Kidney epithelial cell (primary cell): ENCODE data around the gene CEL. TPM values are rescaled to one million over a fixed set of nuclear protein-coding genes. Genes with fewer than 3 reads are reported as not detected.

Source experiments
- DNase-seq: peaks from one replicate; pipeline ENCODE4 v3.0.0-alpha.2; 2010; ENCODE audit warnings: low read depth
- H3K27me3 ChIP-seq: 2 replicates; pipeline ENCODE4 v1.6.0; 2011; ENCODE audit warnings: low read length; ENCODE audit not compliant: control insufficient read depth, insufficient read depth
- H3K36me3 ChIP-seq: 2 replicates; pipeline ENCODE4 v1.5.1; 2011; ENCODE audit warnings: low read length; ENCODE audit not compliant: control insufficient read depth, insufficient read depth
- H3K4me3 ChIP-seq: 2 replicates; pipeline ENCODE4 v1.5.1; 2011; ENCODE audit warnings: low read depth, mild to moderate bottlenecking, control low read depth, low read length
- CTCF ChIP-seq: IDR thresholded peaks from 2 replicates; pipeline ENCODE4 v1.5.1; 2011; ENCODE audit warnings: mild to moderate bottlenecking, moderate library complexity, low read length, control low read depth, inconsistent platforms; ENCODE audit not compliant: insufficient read depth, poor library complexity, severe bottlenecking
- total RNA-seq: library from RNA; depleted of rRNA; stranded (reverse); fragments of >200 nt; gene quantifications from 2 replicates; pipeline ENCODE4 v1.2.3, GENCODE V29; 2015

Gene CEL
- total RNA-seq, 1 donor from 2014 or later: 1.2 TPM

GRCh38 chr9:133049043-133049442, 12.7 kb upstream of the CEL start:
- no peak for TF ChIP-seq CTCF
- Histone ChIP-seq H3K27me3 (no peaks in the 10 kb centered on the region), H3K4me3 (no peak overlapping the region), H3K36me3 (peaks cover 6% of the 10 kb centered on the region)
- no peak for DNase-seq

GRCh38 chr9:133050142-133050541, 11.6 kb upstream of the CEL start:
- no peak for TF ChIP-seq CTCF
- Histone ChIP-seq H3K27me3 (no peaks in the 10 kb centered on the region), H3K36me3 (peaks cover 8% of the 10 kb centered on the region), H3K4me3 (no peak overlapping the region)
- DNase-seq: no peak

- Histone ChIP-seq H3K27me3 (no peaks in the 10 kb centered on the region), H3K4me3 (no peak overlapping the region), H3K36me3 (peaks cover 9% of the 10 kb centered on the region)
- no peak for DNase-seq
- no peak for TF ChIP-seq CTCF
Measured at GRCh38 chr9:133050781-133051180, 11.0 kb upstream of the CEL start.

DNA sequence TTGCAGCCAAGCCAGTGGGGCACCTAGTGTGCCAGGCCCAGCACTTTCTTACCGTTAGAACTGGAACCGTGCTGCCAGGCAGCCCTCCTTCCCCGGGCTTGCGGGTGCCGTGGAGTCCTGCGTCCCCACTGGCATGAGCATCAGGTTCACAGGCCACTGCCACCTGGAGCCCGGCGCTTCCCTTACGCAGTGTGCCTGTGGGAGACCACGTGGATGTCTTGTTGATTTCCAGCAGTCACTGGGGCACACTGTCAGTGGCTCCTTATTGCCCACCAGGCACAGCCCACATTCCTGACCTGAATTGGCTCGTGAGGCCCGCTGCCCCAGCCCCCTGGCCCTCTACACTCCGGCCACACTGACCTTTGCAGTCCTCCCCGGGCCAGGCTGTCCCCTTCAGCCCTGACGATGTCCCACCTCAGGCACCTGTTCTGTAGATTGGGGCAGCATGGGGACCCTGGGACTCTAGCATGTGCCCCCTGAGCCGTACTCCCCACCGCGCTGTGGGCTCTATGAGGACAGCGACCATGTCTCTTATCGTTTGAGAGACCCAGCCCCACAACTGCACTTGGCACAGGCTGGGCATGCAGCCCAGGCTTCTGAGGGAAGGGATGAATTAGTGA, 10.4 kb upstream of the CEL start:
- Histone ChIP-seq H3K36me3 (peaks cover 9% of the 10 kb centered on the region), H3K27me3 (no peaks in the 10 kb centered on the region), H3K4me3 (no peak overlapping the region)
- no peak for DNase-seq
- TF ChIP-seq CTCF: no peak

GRCh38 chr9:133051966-133052539, 9.7 kb upstream of the CEL start:
- H3K27me3 ChIP-seq: no peaks in the 10 kb centered on the region
- H3K4me3 ChIP-seq: no peak overlapping the region
- DNase-seq: no peak
- H3K36me3 ChIP-seq: peaks cover 8% of the 10 kb centered on the region
- no peak for TF ChIP-seq CTCF
